Measurements from ENCODE around the gene NALCN. TPM values are rescaled to one million over a fixed set of nuclear protein-coding genes. Genes with fewer than 3 reads are reported as not detected.

The NALCN gene
- total and polyA plus RNA-seq, 10 of the 15 experiments (the other 5 are each of a cell fraction or from before 2014, with no cell fraction given), result under 0.01 TPM; not detected in 9

DNA sequence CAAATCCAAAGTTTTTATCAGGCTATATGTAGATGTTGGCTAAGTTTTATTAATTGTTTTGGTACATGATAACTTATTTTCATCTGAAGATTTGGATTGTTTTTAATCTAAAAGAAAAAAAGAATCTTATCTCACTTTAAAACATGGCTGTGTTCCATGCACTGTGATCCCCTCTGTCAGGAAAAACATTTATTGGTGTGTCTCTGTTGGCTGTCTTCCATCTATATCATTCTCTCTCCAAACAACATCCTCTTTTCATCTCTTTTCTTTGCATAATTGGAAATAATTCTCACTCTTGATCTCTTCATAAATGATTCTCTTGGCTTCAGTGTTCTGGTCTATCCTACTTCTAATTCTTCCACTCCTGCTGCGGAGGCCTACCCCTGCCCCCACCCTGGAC lies 4.2 kb downstream of the NALCN start:
- 29% methylated on average over 1 of the region's 1 CpG for WGBS (ENCODE audit: insufficient coverage, insufficient replicate concordance, low lambda C conversion rate, missing lambda C conversion rate)
- ATAC-seq, result no peak
- H3K79me2 ChIP-seq (ENCODE audit: control insufficient read depth, insufficient read depth, low read length), result no peaks in the 10 kb centered on the region
- H3K4me2 ChIP-seq (ENCODE audit: control insufficient read depth, insufficient read depth), result no peak overlapping the region
- TF ChIP-seq BMI1 (IDR thresholded peaks at IDR 0.05; ENCODE audit: borderline replicate concordance) (no peak), YY1 (IDR thresholded peaks at IDR 0.05; ENCODE audit: low read depth, low read length) (no peak), HCFC1 (IDR thresholded peaks at IDR 0.05; ENCODE audit: low read length) (no peak), MEF2B (IDR thresholded peaks at IDR 0.05; ENCODE audit: partially characterized antibody, poor library complexity, severe bottlenecking) (no peak), NR2C1 (IDR thresholded peaks at IDR 0.05) (no peak), ZNF384 (IDR thresholded peaks at IDR 0.05; ENCODE audit: borderline replicate concordance, low read depth, low read length) (no peak)
- TF ChIP-seq, protein P1, sequence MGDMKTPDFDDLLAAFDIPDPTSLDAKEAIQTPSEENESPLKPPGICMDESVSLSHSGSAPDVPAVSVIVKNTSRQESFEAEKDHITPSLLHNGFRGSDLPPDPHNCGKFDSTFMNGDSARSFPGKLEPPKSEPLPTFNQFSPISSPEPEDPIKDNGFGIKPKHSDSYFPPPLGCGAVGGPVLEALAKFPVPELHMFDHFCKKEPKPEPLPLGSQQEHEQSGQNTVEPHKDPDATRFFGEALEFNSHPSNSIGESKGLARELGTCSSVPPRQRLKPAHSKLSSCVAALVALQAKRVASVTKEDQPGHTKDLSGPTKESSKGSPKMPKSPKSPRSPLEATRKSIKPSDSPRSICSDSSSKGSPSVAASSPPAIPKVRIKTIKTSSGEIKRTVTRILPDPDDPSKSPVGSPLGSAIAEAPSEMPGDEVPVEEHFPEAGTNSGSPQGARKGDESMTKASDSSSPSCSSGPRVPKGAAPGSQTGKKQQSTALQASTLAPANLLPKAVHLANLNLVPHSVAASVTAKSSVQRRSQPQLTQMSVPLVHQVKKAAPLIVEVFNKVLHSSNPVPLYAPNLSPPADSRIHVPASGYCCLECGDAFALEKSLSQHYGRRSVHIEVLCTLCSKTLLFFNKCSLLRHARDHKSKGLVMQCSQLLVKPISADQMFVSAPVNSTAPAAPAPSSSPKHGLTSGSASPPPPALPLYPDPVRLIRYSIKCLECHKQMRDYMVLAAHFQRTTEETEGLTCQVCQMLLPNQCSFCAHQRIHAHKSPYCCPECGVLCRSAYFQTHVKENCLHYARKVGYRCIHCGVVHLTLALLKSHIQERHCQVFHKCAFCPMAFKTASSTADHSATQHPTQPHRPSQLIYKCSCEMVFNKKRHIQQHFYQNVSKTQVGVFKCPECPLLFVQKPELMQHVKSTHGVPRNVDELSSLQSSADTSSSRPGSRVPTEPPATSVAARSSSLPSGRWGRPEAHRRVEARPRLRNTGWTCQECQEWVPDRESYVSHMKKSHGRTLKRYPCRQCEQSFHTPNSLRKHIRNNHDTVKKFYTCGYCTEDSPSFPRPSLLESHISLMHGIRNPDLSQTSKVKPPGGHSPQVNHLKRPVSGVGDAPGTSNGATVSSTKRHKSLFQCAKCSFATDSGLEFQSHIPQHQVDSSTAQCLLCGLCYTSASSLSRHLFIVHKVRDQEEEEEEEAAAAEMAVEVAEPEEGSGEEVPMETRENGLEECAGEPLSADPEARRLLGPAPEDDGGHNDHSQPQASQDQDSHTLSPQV (IDR thresholded peaks at IDR 0.05), result no peak
- TF ChIP-seq, protein P2, sequence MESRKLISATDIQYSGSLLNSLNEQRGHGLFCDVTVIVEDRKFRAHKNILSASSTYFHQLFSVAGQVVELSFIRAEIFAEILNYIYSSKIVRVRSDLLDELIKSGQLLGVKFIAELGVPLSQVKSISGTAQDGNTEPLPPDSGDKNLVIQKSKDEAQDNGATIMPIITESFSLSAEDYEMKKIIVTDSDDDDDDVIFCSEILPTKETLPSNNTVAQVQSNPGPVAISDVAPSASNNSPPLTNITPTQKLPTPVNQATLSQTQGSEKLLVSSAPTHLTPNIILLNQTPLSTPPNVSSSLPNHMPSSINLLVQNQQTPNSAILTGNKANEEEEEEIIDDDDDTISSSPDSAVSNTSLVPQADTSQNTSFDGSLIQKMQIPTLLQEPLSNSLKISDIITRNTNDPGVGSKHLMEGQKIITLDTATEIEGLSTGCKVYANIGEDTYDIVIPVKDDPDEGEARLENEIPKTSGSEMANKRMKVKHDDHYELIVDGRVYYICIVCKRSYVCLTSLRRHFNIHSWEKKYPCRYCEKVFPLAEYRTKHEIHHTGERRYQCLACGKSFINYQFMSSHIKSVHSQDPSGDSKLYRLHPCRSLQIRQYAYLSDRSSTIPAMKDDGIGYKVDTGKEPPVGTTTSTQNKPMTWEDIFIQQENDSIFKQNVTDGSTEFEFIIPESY (IDR thresholded peaks at IDR 0.05), result no peak
- TF ChIP-seq, protein P3, sequence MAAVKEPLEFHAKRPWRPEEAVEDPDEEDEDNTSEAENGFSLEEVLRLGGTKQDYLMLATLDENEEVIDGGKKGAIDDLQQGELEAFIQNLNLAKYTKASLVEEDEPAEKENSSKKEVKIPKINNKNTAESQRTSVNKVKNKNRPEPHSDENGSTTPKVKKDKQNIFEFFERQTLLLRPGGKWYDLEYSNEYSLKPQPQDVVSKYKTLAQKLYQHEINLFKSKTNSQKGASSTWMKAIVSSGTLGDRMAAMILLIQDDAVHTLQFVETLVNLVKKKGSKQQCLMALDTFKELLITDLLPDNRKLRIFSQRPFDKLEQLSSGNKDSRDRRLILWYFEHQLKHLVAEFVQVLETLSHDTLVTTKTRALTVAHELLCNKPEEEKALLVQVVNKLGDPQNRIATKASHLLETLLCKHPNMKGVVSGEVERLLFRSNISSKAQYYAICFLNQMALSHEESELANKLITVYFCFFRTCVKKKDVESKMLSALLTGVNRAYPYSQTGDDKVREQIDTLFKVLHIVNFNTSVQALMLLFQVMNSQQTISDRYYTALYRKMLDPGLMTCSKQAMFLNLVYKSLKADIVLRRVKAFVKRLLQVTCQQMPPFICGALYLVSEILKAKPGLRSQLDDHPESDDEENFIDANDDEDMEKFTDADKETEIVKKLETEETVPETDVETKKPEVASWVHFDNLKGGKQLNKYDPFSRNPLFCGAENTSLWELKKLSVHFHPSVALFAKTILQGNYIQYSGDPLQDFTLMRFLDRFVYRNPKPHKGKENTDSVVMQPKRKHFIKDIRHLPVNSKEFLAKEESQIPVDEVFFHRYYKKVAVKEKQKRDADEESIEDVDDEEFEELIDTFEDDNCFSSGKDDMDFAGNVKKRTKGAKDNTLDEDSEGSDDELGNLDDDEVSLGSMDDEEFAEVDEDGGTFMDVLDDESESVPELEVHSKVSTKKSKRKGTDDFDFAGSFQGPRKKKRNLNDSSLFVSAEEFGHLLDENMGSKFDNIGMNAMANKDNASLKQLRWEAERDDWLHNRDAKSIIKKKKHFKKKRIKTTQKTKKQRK (IDR thresholded peaks at IDR 0.05; ENCODE audit: low read depth, low read length), result no peak
- SMC1A ChIA-PET (ENCODE audit: uncharacterized antibody, unreplicated experiment), result no interaction called here
- in situ Hi-C loops (cut with MboI) (no loop called here), intact Hi-C loops (cut with micrococcal nuclease; ENCODE audit: unreplicated experiment) (no loop called here)
- no peaks in the 10 kb centered on the region for H4K20me1 ChIP-seq (ENCODE audit: control insufficient read depth, insufficient read depth)
- POLR2A ChIA-PET, result no interaction called here
- no peak overlapping the region for H3K4me3 ChIP-seq
- H3K36me3 ChIP-seq (ENCODE audit: control insufficient read depth in 2 of 2, insufficient read depth in 2 of 2, low read length in 1 of 2), result no peaks in the 10 kb centered on the region
- no peak for FAIRE-seq
- H2AFZ ChIP-seq (ENCODE audit: control insufficient read depth, low read depth, low read length), result no peak overlapping the region
- no peaks in the 10 kb centered on the region for H3K9me3 ChIP-seq (replicated peaks; ENCODE audit: control insufficient read depth, insufficient read depth, low read length)
- no peak for DNase-seq (ENCODE audit: low read depth, low spot score)
- RAD21 ChIA-PET (ENCODE audit: unreplicated experiment), result no interaction called here
- BruUV-seq (replicated peaks), result no TSS peak
- CTCF ChIA-PET, result no interaction called here
- no peak overlapping the region for H3K9ac ChIP-seq (ENCODE audit: control insufficient read depth, insufficient read depth, low read length)
- H3K27me3 ChIP-seq (replicated peaks in 1 of 2; ENCODE audit: control insufficient read depth in 2 of 2, insufficient read depth in 2 of 2, low read length in 1 of 2), result no peaks in the 10 kb centered on the region; a peak in 2 of 4 replicates
- no peaks in the 10 kb centered on the region for H3K4me1 ChIP-seq (ENCODE audit: control insufficient read depth, insufficient read depth, low read length)
- H3K27ac ChIP-seq (ENCODE audit: control insufficient read depth, insufficient read depth), result no peak overlapping the region
